NOMO-1 treated with DMSO at 0.1 percent for 48 hours (cell line): ENCODE results near the gene THAP4.
A peak's percentile ranks its signal among the peaks of the same experiment; 100 is the strongest.

Experiments used
- DNase-seq: peaks from one replicate; lab custom pipeline; 2025; ENCODE audit not compliant: unreplicated experiment; lab: John Stamatoyannopoulos, UW

The THAP4 gene

GRCh38 chr2:241637018-241637794 is at the start of gene THAP4, which contains the start of gene ATG4B:
Gene THAP4, minus strand, starts transcription at chr2:241637158. Its CDS starts 141 bp downstream, at chr2:241637017.
Gene ATG4B, plus strand, starts transcription at chr2:241637693. Its CDS starts 22 bp downstream, at chr2:241637715.
- DNase-seq, result peak; percentile 75

- no peak for DNase-seq
Observed at GRCh38 chr2:241686324-241686649, 49.3 kb upstream of the THAP4 start.

GRCh38 chr2:241680827-241681599 is 44.1 kb upstream of the THAP4 start:
- no peak for DNase-seq

- no peak for DNase-seq
Observed at GRCh38 chr2:241680044-241680443, 43.1 kb upstream of the THAP4 start.

- DNase-seq, result no peak
Observed at GRCh38 chr2:241678784-241679540, 42.0 kb upstream of the THAP4 start.

GRCh38 chr2:241678307-241678706 is 41.3 kb upstream of the THAP4 start:
- DNase-seq, result no peak

GRCh38 chr2:241677392-241677791 is 40.4 kb upstream of the THAP4 start:
- no peak for DNase-seq

GRCh38 chr2:241676665-241677064 is 39.7 kb upstream of the THAP4 start:
- DNase-seq, result no peak

GRCh38 chr2:241675885-241676284 is 38.9 kb upstream of the THAP4 start:
- no peak for DNase-seq

- DNase-seq, result no peak
Observed at GRCh38 chr2:241673797-241674725, 37.1 kb upstream of the THAP4 start.

- DNase-seq, result no peak
Observed at GRCh38 chr2:241673189-241673663, 36.3 kb upstream of the THAP4 start.

GRCh38 chr2:241672243-241673188 is 35.6 kb upstream of the THAP4 start:
- no peak for DNase-seq

GRCh38 chr2:241671457-241672240 is 34.7 kb upstream of the THAP4 start:
- DNase-seq, result no peak

- DNase-seq, result no peak
Observed at GRCh38 chr2:241670333-241671110, 33.6 kb upstream of the THAP4 start.

GRCh38 chr2:241668839-241669238 is 31.9 kb upstream of the THAP4 start:
- no peak for DNase-seq

- no peak for DNase-seq
Observed at GRCh38 chr2:241668354-241668753, 31.4 kb upstream of the THAP4 start.

GRCh38 chr2:241666627-241667400 is 29.9 kb upstream of the THAP4 start:
- no peak for DNase-seq
